Astrocyte of the spinal cord (primary cell): ENCODE data around the gene ABITRAM.
"Not testable (repeated sequence)": the region's sequence is repeated elsewhere in the genome, so short reads cannot be mapped to it uniquely, and the experiment has no call there.

Source experiments
- DNase-seq: peaks from one replicate; pipeline ENCODE4 v3.0.0; 2011; ENCODE audit warnings: low read depth, low spot score
- H3K4me3 ChIP-seq: 2 replicates; pipeline ENCODE4 v1.5.1; 2011; ENCODE audit warnings: low read depth, mild to moderate bottlenecking, low read length, moderate library complexity
- in situ Hi-C: cut with HindIII; loops from 2 replicates; pipeline ENCODE4 v1.10.0; 2017; ENCODE audit warnings: low sequenced_read_pairs
- TF ChIP-seq, protein P1 (sequence below): IDR thresholded peaks from 2 replicates; pipeline ENCODE4 v1.5.1; 2012; ENCODE audit warnings: low read depth, mild to moderate bottlenecking, low read length, inconsistent platforms

The ABITRAM gene

GRCh38 chr9:108910914-108911313 lies 23.3 kb upstream of the ABITRAM start:
- TF ChIP-seq, protein P1, sequence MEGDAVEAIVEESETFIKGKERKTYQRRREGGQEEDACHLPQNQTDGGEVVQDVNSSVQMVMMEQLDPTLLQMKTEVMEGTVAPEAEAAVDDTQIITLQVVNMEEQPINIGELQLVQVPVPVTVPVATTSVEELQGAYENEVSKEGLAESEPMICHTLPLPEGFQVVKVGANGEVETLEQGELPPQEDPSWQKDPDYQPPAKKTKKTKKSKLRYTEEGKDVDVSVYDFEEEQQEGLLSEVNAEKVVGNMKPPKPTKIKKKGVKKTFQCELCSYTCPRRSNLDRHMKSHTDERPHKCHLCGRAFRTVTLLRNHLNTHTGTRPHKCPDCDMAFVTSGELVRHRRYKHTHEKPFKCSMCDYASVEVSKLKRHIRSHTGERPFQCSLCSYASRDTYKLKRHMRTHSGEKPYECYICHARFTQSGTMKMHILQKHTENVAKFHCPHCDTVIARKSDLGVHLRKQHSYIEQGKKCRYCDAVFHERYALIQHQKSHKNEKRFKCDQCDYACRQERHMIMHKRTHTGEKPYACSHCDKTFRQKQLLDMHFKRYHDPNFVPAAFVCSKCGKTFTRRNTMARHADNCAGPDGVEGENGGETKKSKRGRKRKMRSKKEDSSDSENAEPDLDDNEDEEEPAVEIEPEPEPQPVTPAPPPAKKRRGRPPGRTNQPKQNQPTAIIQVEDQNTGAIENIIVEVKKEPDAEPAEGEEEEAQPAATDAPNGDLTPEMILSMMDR: no peak
- in situ Hi-C loops: no loop called here
- DNase-seq: no peak
- H3K4me3 ChIP-seq: no peak overlapping the region

- DNase-seq: no peak
- H3K4me3 ChIP-seq: no peak overlapping the region
- TF ChIP-seq, protein P1: no peak
- in situ Hi-C loops: no loop called here
Observed at GRCh38 chr9:108911820-108912219, 22.4 kb upstream of the ABITRAM start.

GRCh38 chr9:108913391-108913790 lies 20.8 kb upstream of the ABITRAM start:
- TF ChIP-seq, protein P1: no peak
- DNase-seq: no peak
- in situ Hi-C loops: no loop called here
- H3K4me3 ChIP-seq: no peak overlapping the region

GRCh38 chr9:108919517-108919916 lies 14.7 kb upstream of the ABITRAM start:
- H3K4me3 ChIP-seq: no peak overlapping the region
- in situ Hi-C loops: no loop called here
- TF ChIP-seq, protein P1: no peak
- DNase-seq: no peak

DNA sequence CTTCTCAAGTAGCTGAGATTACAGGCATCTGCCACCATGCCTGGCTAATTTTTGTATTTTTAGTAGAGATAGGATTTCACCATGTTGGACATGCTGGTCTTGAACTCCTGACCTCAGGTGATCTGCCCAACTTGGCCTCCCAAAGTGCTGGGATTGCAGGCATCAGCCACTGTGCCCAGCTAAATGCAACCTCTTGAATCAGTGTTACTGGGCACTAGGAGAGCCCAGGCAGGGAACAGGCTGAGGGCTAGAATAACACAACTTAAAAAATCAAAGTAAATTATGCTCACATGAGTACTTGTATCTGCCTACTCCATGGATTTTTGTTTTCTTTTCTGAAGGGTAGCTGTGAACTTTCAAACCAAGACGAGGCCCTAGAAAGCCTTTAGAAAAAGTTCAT lies 13.8 kb upstream of the ABITRAM start:
- H3K4me3 ChIP-seq, in situ Hi-C loops, DNase-seq: not testable (repeated sequence)

GRCh38 chr9:108921200-108921599 lies 13.0 kb upstream of the ABITRAM start:
- TF ChIP-seq, protein P1: no peak
- DNase-seq: no peak
- in situ Hi-C loops: no loop called here
- no peak overlapping the region for H3K4me3 ChIP-seq

DNA sequence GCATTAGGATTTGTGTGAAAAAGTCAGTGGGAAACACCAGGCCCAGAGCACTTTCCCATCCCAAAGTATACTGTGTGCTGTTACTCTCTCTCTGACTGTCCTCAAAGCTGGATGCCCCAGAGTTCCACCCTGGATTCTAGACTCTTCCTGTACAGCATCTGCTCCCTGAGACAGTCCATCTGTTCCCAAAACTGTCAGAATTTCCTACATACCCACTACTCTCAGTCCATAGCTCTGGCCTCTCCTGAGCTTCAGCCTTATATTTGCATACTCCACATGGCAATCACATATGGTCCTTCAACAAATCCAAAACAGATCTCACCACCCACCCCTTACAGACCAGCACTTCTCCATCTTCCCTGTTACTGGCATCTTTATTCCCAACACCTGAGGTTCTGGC lies 9.7 kb upstream of the ABITRAM start:
- H3K4me3 ChIP-seq: no peak overlapping the region
- no peak for DNase-seq
- in situ Hi-C loops: no loop called here
- TF ChIP-seq, protein P1: no peak
